ENCODE results near the gene PIGQ.

PIGQ gene

GRCh38 chr16:565419-566330, 4.1 kb upstream of the PIGQ start:
- no peak overlapping the region for H3K4me3 ChIP-seq (replicated peaks in 1 of 2; ENCODE audit: low read depth in 2 of 2, low read length in 2 of 2)
- DNase-seq (ENCODE audit: low read depth in 2 of 2): peak in 1 of 2 donors; percentile 62
- TF ChIP-seq, protein P1, sequence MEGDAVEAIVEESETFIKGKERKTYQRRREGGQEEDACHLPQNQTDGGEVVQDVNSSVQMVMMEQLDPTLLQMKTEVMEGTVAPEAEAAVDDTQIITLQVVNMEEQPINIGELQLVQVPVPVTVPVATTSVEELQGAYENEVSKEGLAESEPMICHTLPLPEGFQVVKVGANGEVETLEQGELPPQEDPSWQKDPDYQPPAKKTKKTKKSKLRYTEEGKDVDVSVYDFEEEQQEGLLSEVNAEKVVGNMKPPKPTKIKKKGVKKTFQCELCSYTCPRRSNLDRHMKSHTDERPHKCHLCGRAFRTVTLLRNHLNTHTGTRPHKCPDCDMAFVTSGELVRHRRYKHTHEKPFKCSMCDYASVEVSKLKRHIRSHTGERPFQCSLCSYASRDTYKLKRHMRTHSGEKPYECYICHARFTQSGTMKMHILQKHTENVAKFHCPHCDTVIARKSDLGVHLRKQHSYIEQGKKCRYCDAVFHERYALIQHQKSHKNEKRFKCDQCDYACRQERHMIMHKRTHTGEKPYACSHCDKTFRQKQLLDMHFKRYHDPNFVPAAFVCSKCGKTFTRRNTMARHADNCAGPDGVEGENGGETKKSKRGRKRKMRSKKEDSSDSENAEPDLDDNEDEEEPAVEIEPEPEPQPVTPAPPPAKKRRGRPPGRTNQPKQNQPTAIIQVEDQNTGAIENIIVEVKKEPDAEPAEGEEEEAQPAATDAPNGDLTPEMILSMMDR (IDR thresholded peaks at IDR 0.05; ENCODE audit: low read depth, low read length): no peak

GRCh38 chr16:566475-567372, 3.0 kb upstream of the PIGQ start, which contains the start of gene NHLRC4:
TSS of gene NHLRC4 (plus strand) at chr16:567005. CDS start at chr16:568048, 1,043 bp downstream.
- TF ChIP-seq, protein P1 (IDR thresholded peaks at IDR 0.05; ENCODE audit: low read depth, low read length): no peak
- peak within 1 kb of the TSS; percentile 13 to 41 for H3K4me3 ChIP-seq (replicated peaks in 1 of 2; ENCODE audit: low read depth in 2 of 2, low read length in 2 of 2)
- peak; percentile 74 to 84 for DNase-seq (ENCODE audit: low read depth in 2 of 2)

- TF ChIP-seq, protein P1 (IDR thresholded peaks at IDR 0.05; ENCODE audit: low read depth, low read length): no peak
- DNase-seq (ENCODE audit: low read depth in 2 of 2): no peak
- H3K4me3 ChIP-seq (replicated peaks in 1 of 2; ENCODE audit: low read depth in 2 of 2, low read length in 2 of 2): no peak overlapping the region
Measured at GRCh38 chr16:567373-568256, 2.2 kb upstream of the PIGQ start.

GRCh38 chr16:568401-569258, 1.1 kb upstream of the PIGQ start:
- peak overlapping the region in 1 of 2 donors; percentile 77 for H3K4me3 ChIP-seq (replicated peaks in 1 of 2; ENCODE audit: low read depth in 2 of 2, low read length in 2 of 2)
- DNase-seq (ENCODE audit: low read depth in 2 of 2): no peak
- TF ChIP-seq, protein P1 (IDR thresholded peaks at IDR 0.05; ENCODE audit: low read depth, low read length): no peak

DNA sequence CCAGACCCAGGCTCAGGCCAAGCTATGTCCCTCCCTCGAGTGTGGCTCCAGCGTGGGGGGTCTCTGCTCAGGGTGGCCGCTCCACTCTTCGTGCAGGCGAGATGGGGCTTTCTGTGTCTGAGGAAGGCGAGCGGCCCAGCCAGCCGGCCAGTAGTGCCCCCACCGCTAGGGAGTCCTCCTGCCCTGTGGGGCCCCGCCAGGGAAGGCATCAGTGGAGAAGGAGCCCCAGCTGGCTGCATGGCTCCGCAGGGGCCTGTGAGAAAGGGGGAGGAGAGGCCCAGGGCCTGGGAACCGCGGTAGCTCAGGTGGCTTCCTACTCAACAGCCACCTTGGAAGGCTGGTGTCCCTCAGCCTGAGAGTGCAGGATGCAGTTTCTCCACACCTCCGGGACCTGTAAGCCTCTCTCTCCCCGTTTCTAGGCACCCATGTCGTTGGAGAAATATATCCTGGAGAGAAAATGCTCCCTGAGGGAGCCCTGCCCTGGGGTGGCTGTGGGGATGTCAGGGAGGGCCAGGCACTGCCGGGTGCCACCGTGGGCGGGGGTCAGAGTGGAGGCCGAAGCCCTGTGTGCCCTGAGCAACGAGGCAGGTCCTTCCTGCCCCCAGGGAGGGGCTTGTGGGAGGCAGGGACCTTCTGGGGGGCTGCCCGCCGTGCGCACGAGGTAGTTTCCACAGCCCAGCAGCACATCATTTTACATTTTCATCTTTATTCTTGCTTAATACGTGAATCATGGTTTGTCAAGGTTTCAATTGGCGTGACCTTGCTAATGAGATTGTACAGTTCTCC, 3.3 kb downstream of the PIGQ start:
- TF ChIP-seq, protein P1 (IDR thresholded peaks at IDR 0.05; ENCODE audit: low read depth, low read length): no peak
- no peak for DNase-seq (ENCODE audit: low read depth in 2 of 2)
- no peak overlapping the region for H3K4me3 ChIP-seq (replicated peaks in 1 of 2; ENCODE audit: low read depth in 2 of 2, low read length in 2 of 2)

Measured in cardiac fibroblast (primary cell).